ENCODE data around the gene U2AF1L4.

The U2AF1L4 gene

DNA sequence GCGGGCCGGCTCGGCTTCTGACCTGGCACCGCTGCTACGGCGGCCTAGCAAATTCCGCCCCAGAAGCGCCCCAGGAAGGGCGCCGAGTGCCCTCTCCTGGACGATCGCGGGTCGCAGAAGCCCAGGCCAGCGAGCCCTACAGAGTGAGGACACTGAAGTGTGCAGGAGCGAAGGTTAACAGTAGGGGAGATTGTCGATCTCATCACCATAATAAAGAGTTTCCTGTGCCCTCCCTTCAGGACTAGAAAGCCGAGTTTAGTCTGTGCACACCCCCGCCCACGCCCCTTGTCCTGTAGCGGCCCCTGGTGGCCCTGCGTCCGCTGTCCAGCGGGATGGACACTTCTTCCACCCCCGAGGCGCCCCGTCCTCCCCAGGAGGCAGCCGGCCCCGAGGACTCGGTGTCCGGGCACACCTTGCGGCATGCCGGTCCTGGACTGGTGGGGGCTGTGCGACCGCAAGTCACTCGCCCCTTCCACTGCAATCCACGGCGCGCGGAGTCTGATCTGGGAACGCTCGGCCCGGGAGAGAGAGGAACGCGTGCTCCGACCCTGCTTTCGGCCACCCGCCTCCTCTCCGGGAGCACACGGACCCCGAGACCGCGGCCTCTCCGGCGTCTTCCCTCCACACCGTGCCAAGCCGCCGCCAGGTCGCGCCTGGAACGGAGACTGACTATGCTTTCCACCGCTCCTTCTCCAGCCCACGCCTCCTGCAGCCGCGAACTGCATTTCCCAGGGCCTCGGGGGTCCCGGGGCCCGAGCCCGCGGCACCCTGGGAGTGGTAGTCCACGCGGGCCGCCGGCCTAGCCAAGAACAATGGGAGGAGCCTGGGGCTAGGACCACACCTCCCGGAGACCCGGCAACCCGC, 28.2 kb downstream of the U2AF1L4 start:
- peaks cover 27% of the 10 kb centered on the region for H3K4me1 ChIP-seq (ENCODE audit: insufficient read depth, low read length, poor library complexity, severe bottlenecking)
- H3K9me3 ChIP-seq (ENCODE audit: insufficient read depth, low read depth, low read length) = no peaks in the 10 kb centered on the region
- TF ChIP-seq, protein P1, sequence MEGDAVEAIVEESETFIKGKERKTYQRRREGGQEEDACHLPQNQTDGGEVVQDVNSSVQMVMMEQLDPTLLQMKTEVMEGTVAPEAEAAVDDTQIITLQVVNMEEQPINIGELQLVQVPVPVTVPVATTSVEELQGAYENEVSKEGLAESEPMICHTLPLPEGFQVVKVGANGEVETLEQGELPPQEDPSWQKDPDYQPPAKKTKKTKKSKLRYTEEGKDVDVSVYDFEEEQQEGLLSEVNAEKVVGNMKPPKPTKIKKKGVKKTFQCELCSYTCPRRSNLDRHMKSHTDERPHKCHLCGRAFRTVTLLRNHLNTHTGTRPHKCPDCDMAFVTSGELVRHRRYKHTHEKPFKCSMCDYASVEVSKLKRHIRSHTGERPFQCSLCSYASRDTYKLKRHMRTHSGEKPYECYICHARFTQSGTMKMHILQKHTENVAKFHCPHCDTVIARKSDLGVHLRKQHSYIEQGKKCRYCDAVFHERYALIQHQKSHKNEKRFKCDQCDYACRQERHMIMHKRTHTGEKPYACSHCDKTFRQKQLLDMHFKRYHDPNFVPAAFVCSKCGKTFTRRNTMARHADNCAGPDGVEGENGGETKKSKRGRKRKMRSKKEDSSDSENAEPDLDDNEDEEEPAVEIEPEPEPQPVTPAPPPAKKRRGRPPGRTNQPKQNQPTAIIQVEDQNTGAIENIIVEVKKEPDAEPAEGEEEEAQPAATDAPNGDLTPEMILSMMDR (conservative IDR thresholded peaks at IDR 0.05; ENCODE audit: low read length) = peak; percentile 79
- no peak for TF ChIP-seq EZH2phosphoT487 (IDR thresholded peaks at IDR 0.05; ENCODE audit: borderline replicate concordance)

DNA sequence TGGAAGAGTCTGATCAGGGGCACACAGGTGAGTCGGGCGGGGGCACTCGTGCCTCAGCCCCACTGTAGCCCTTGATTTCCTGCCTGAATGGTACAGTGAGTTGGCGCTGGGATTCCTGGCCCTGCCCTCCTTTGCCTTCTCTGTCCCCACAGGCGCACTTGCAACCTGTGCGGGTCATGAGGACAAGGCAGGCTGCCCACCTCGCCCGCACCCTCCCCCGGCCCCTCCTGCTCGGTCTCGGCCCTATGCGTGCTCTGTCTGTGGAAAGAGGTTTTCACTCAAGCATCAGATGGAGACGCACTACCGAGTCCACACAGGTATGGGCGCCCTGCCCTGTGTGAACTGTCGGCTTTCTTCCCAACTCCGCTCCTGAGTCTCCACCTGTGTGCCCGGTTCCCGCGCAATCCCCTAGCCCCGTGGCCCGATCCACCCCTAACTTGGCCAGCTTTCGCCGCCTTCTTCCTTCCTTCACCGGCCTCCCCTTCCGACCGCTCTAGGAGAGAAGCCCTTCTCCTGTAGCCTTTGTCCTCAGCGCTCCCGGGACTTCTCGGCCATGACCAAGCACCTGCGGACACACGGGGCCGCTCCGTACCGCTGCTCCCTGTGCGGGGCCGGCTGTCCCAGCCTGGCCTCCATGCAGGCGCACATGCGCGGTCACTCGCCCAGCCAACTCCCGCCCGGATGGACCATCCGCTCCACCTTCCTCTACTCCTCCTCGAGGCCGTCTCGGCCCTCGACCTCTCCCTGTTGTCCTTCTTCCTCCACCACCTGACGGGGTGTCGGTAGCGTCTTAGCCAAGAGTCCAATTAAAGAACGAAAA, 29.0 kb downstream of the U2AF1L4 start:
- Histone ChIP-seq H3K36me3 (ENCODE audit: insufficient read depth, low read length) (no peaks in the 10 kb centered on the region), H3K27me3 (ENCODE audit: insufficient read depth, low read length, poor library complexity, severe bottlenecking) (no peaks in the 10 kb centered on the region), H3K9ac (ENCODE audit: low read depth, low read length, poor library complexity, severe bottlenecking) (peak overlapping the region; percentile 79), H3F3A (ENCODE audit: low read depth) (no peaks in the 10 kb centered on the region), H3K9me3 (ENCODE audit: insufficient read depth, low read depth, low read length) (no peaks in the 10 kb centered on the region), H3K4me3 (ENCODE audit: low read length, poor library complexity, severe bottlenecking) (peak overlapping the region; percentile 81), H3K79me2 (ENCODE audit: insufficient read depth, low read length) (peaks cover 37% of the 10 kb centered on the region), H3K9me2 (replicated peaks; ENCODE audit: low read depth, low read length) (no peaks in the 10 kb centered on the region), H3K4me2 (ENCODE audit: low read depth, low read length, poor library complexity, severe bottlenecking) (peak overlapping the region; percentile 84), H3K4me1 (ENCODE audit: insufficient read depth, low read length, poor library complexity, severe bottlenecking) (peaks cover 27% of the 10 kb centered on the region), H2AFZ (ENCODE audit: low read length) (peak overlapping the region; percentile 89), H4K20me1 (ENCODE audit: insufficient read depth, low read length, poor library complexity, severe bottlenecking) (peaks cover 22% of the 10 kb centered on the region)
- TF ChIP-seq EZH2phosphoT487 (IDR thresholded peaks at IDR 0.05; ENCODE audit: borderline replicate concordance) = no peak
- TF ChIP-seq, protein P1 (conservative IDR thresholded peaks at IDR 0.05; ENCODE audit: low read length) = no peak

More for the DNA sequence above, 28.2 kb downstream of the U2AF1L4 start:
- H3K4me3 ChIP-seq (ENCODE audit: low read length, poor library complexity, severe bottlenecking) = peak overlapping the region; percentile 81
- H3K9ac ChIP-seq (ENCODE audit: low read depth, low read length, poor library complexity, severe bottlenecking) = peak overlapping the region; percentile 79
- peak overlapping the region; percentile 89 for H2AFZ ChIP-seq (ENCODE audit: low read length)
- H3K27me3 ChIP-seq (ENCODE audit: insufficient read depth, low read length, poor library complexity, severe bottlenecking) = no peaks in the 10 kb centered on the region
- H3K36me3 ChIP-seq (ENCODE audit: insufficient read depth, low read length) = peaks cover 6% of the 10 kb centered on the region; the same call in 1 of the 2 replicates
- H3K79me2 ChIP-seq (ENCODE audit: insufficient read depth, low read length) = peaks cover 45% of the 10 kb centered on the region
- no peaks in the 10 kb centered on the region for H3F3A ChIP-seq (ENCODE audit: low read depth)
- H3K9me2 ChIP-seq (replicated peaks; ENCODE audit: low read depth, low read length) = no peaks in the 10 kb centered on the region
- peak overlapping the region; percentile 84 for H3K4me2 ChIP-seq (ENCODE audit: low read depth, low read length, poor library complexity, severe bottlenecking)
- H4K20me1 ChIP-seq (ENCODE audit: insufficient read depth, low read length, poor library complexity, severe bottlenecking) = peaks cover 22% of the 10 kb centered on the region

DNA sequence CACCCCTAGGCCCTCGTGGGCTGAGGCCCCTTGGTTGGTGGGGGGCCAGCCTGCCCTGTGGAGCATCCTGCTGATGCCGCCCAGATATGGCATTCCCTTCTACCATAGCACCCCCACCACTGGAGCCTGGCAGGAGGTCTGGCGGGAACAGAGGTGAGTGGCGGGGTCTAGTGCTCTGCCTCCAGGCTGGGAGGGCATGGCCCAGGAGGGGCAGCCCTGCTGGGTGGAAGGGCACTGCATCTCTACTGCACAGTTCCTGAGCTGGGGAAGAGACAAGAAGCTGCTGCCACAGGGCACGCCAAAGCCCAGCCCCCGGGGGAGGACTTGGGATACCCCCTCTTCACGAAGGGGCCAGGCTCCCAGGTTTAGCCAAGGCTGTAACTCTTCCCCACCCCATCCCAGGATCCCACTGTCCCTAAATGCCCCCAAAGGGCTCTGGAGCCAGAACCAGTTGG, 29.8 kb downstream of the U2AF1L4 start:
- Histone ChIP-seq H2AFZ (ENCODE audit: low read length) (no peak overlapping the region), H4K20me1 (ENCODE audit: insufficient read depth, low read length, poor library complexity, severe bottlenecking) (peaks cover 22% of the 10 kb centered on the region), H3K9me2 (replicated peaks; ENCODE audit: low read depth, low read length) (no peaks in the 10 kb centered on the region), H3K36me3 (ENCODE audit: insufficient read depth, low read length) (no peaks in the 10 kb centered on the region), H3K4me2 (ENCODE audit: low read depth, low read length, poor library complexity, severe bottlenecking) (peak overlapping the region; percentile 84), H3K79me2 (ENCODE audit: insufficient read depth, low read length) (peaks cover 32% of the 10 kb centered on the region), H3K27me3 (ENCODE audit: insufficient read depth, low read length, poor library complexity, severe bottlenecking) (no peaks in the 10 kb centered on the region), H3K4me1 (ENCODE audit: insufficient read depth, low read length, poor library complexity, severe bottlenecking) (peaks cover 27% of the 10 kb centered on the region), H3K4me3 (ENCODE audit: low read length, poor library complexity, severe bottlenecking) (peak overlapping the region; percentile 81), H3K9me3 (ENCODE audit: insufficient read depth, low read depth, low read length) (no peaks in the 10 kb centered on the region), H3K9ac (ENCODE audit: low read depth, low read length, poor library complexity, severe bottlenecking) (peak overlapping the region; percentile 79), H3F3A (ENCODE audit: low read depth) (no peaks in the 10 kb centered on the region)
- TF ChIP-seq, protein P1 (conservative IDR thresholded peaks at IDR 0.05; ENCODE audit: low read length) = no peak
- TF ChIP-seq EZH2phosphoT487 (IDR thresholded peaks at IDR 0.05; ENCODE audit: borderline replicate concordance) = no peak

Data from Loucy (cell line).